ENCODE measurements around the gene GSG1. TPM values are rescaled to one million over a fixed set of nuclear protein-coding genes. Genes with fewer than 3 reads are reported as not detected.

The GSG1 gene
- total RNA-seq, 1 experiment from 2014 or later, result 0.22 TPM

DNA sequence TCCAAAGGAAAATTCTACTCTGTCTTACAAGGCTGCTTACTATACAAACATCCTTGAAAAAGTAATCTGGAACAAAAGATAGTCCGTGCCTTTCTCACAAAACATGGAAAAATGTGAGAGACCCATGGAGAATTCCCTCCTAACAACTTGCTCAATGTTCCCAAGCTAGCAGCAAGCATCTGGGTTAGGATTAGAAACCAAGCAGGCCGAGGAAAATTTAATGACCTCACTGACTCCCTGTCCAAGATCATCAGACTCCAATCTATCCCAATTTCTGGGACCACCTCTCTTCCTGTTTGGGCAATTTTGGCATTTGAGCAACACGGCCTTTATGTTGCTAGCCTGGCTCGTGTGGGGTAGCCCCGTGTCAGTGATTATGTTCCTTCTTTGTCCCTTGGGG is 18.1 kb upstream of the GSG1 start:
- WGBS (ENCODE audit: extremely low coverage, insufficient read length, low lambda C conversion rate), result no CpG with 5 or more reads among the region's 5 CpGs
- H4K8ac ChIP-seq (replicated peaks; ENCODE audit: insufficient read length, low read depth, low read length), result no peak overlapping the region
- no peaks in the 10 kb centered on the region for H4K20me1 ChIP-seq (ENCODE audit: control insufficient read depth, insufficient read depth, insufficient read length)
- no peaks in the 10 kb centered on the region for H3K79me1 ChIP-seq (ENCODE audit: insufficient read depth, low read depth, low read length, poor library complexity, severe bottlenecking)
- H3K23me2 ChIP-seq (ENCODE audit: insufficient read length, low read depth, low read length, poor library complexity, severe bottlenecking), result no peaks in the 10 kb centered on the region
- no peak overlapping the region for H3K4me3 Mint-ChIP-seq
- no peak overlapping the region for H2AK5ac ChIP-seq (ENCODE audit: insufficient read length, low read length)
- peaks cover 26% of the 10 kb centered on the region in 2 experiments for H3K4me1 Mint-ChIP-seq
- TF ChIP-seq, protein P1, sequence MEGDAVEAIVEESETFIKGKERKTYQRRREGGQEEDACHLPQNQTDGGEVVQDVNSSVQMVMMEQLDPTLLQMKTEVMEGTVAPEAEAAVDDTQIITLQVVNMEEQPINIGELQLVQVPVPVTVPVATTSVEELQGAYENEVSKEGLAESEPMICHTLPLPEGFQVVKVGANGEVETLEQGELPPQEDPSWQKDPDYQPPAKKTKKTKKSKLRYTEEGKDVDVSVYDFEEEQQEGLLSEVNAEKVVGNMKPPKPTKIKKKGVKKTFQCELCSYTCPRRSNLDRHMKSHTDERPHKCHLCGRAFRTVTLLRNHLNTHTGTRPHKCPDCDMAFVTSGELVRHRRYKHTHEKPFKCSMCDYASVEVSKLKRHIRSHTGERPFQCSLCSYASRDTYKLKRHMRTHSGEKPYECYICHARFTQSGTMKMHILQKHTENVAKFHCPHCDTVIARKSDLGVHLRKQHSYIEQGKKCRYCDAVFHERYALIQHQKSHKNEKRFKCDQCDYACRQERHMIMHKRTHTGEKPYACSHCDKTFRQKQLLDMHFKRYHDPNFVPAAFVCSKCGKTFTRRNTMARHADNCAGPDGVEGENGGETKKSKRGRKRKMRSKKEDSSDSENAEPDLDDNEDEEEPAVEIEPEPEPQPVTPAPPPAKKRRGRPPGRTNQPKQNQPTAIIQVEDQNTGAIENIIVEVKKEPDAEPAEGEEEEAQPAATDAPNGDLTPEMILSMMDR (conservative IDR thresholded peaks at IDR 0.05), result no peak
- H4K91ac ChIP-seq (ENCODE audit: insufficient read length, low read depth, low read length), result no peak overlapping the region
- no peaks in the 10 kb centered on the region for H3K79me2 ChIP-seq (ENCODE audit: insufficient read depth, low read length)
- no peaks in the 10 kb centered on the region; a peak in 2 of 7 replicates for H3K36me3 Mint-ChIP-seq (ENCODE audit: insufficient read depth in 1 of 3, low read depth in 3 of 3)
- H3K9me3 ChIP-seq (ENCODE audit: control insufficient read depth, low read depth, low read length), result no peaks in the 10 kb centered on the region
- H2AFZ ChIP-seq (ENCODE audit: low read length), result no peak overlapping the region
- H3K4me1 ChIP-seq (ENCODE audit: insufficient read depth, low read length), result peaks cover 8% of the 10 kb centered on the region
- H2BK12ac ChIP-seq (ENCODE audit: insufficient read length, low read depth, low read length), result no peak overlapping the region
- H3K27me3 ChIP-seq (ENCODE audit: insufficient read depth, low read length), result no peaks in the 10 kb centered on the region
- no peak overlapping the region for H4K5ac ChIP-seq (ENCODE audit: insufficient read length, low read depth, low read length)
- no peak overlapping the region for H3K4me2 ChIP-seq (ENCODE audit: insufficient read depth, insufficient read length, low read length)
- H3K23ac ChIP-seq (ENCODE audit: insufficient read length, low read depth, low read length), result no peak overlapping the region
- no peak overlapping the region for H3K18ac ChIP-seq (ENCODE audit: insufficient read length, low read depth, low read length)
- no peak overlapping the region for H2BK15ac ChIP-seq (ENCODE audit: low read depth, low read length)
- no peak overlapping the region for H2BK20ac ChIP-seq (ENCODE audit: low read depth, low read length, poor library complexity, severe bottlenecking)
- no peak for DNase-seq
- H3K4ac ChIP-seq (ENCODE audit: low read depth, low read length), result no peak overlapping the region
- H3K56ac ChIP-seq (ENCODE audit: insufficient read length, low read depth, low read length), result no peak overlapping the region
- no peak overlapping the region for H2BK120ac ChIP-seq (ENCODE audit: low read depth, low read length, poor library complexity, severe bottlenecking)
- no peak overlapping the region for H2BK5ac ChIP-seq (ENCODE audit: insufficient read length, low read length)
- H3K27ac ChIP-seq (ENCODE audit: insufficient read length, low read depth, low read length), result no peak overlapping the region
- peak overlapping the region in 1 of 3 experiments; percentile 23; a peak in 2 of 7 replicates for H3K27ac Mint-ChIP-seq
- H3K14ac ChIP-seq (ENCODE audit: insufficient read depth, low read length), result no peak overlapping the region
- no peaks in the 10 kb centered on the region for H3K27me3 Mint-ChIP-seq (ENCODE audit: low read depth)
- H3T11ph ChIP-seq (ENCODE audit: low read length), result no peak overlapping the region
- H3K9me3 Mint-ChIP-seq, result no peaks in the 10 kb centered on the region
- H3K9ac ChIP-seq (ENCODE audit: extremely low read depth, insufficient read length, low read length), result no peak overlapping the region
